ENCODE measurements around the gene STRADB. TPM values are rescaled to one million over a fixed set of nuclear protein-coding genes. Genes with fewer than 3 reads are reported as not detected.

STRADB gene
- total and polyA plus RNA-seq, 2 experiments from 2014 or later: 35.9 to 37.1 TPM

DNA sequence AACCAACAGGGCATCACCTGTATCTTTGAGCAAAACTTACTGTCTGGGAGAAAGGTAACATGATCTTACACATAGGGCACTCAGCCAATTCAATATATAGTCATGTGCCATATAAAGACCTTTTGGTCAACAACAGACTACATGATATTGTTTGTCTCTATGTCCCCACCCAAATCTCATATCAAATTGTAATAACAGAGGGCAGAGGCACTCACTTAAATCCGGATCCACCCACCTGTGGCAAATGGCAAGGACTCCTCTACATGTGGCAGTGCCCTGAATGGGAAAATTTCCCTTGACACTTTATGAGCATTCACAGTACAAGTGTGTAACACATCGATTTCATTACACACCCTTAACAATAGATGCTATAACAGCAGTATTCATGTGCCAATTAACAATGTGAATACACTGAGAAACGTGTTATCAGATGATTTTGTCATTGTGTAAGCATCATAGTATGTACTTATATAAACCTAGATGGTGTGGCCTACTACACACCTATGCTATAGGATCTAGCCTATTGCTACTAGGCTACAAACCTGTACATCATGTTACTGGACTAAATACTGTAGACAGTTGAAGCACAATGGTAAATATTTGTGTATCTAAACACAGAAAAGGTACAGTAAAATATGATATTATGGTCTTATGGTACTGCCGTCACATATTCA is 64.2 kb downstream of the STRADB start:
- H3K4me2 ChIP-seq: no peak overlapping the region
- H4K20me1 ChIP-seq (replicated peaks; ENCODE audit: insufficient read depth): no peaks in the 10 kb centered on the region
- H3K36me3 ChIP-seq (ENCODE audit: insufficient read depth): no peaks in the 10 kb centered on the region
- H3F3A ChIP-seq (replicated peaks; ENCODE audit: low read depth): no peaks in the 10 kb centered on the region
- no peaks in the 10 kb centered on the region; the same call in 2 of the 3 replicates for H3K9me3 Mint-ChIP-seq
- H3K9me2 ChIP-seq (ENCODE audit: insufficient read depth): no peaks in the 10 kb centered on the region; the same call in 1 of the 2 replicates
- no peak overlapping the region for H3K27ac Mint-ChIP-seq
- ATAC-seq (no peak), DNase-seq (ENCODE audit: low spot score) (no peak)
- no peak overlapping the region for H3K4me3 ChIP-seq
- H3K27me3 Mint-ChIP-seq (ENCODE audit: insufficient read depth, low read depth, poor library complexity): peaks cover 2% of the 10 kb centered on the region
- no peak overlapping the region for H3K4me3 Mint-ChIP-seq
- H3K79me2 ChIP-seq (replicated peaks; ENCODE audit: insufficient read depth): no peaks in the 10 kb centered on the region
- no peak overlapping the region for H3K27ac ChIP-seq (ENCODE audit: low read depth)
- H3K4me1 ChIP-seq (ENCODE audit: insufficient read depth): no peaks in the 10 kb centered on the region
- no peaks in the 10 kb centered on the region for H3K27me3 ChIP-seq (ENCODE audit: insufficient read depth)
- H3K4me1 Mint-ChIP-seq: no peaks in the 10 kb centered on the region
- TF ChIP-seq POLR2AphosphoS5 (IDR thresholded peaks at IDR 0.05; ENCODE audit: low read depth) (no peak), NANOG (IDR thresholded peaks at IDR 0.05; ENCODE audit: borderline replicate concordance) (no peak), ZNF331 (CRISPR knock-in tag; IDR thresholded peaks at IDR 0.05; ENCODE audit: low read depth) (no peak), ZNF114 (CRISPR knock-in tag; IDR thresholded peaks at IDR 0.05) (no peak)
- TF ChIP-seq, protein P1, sequence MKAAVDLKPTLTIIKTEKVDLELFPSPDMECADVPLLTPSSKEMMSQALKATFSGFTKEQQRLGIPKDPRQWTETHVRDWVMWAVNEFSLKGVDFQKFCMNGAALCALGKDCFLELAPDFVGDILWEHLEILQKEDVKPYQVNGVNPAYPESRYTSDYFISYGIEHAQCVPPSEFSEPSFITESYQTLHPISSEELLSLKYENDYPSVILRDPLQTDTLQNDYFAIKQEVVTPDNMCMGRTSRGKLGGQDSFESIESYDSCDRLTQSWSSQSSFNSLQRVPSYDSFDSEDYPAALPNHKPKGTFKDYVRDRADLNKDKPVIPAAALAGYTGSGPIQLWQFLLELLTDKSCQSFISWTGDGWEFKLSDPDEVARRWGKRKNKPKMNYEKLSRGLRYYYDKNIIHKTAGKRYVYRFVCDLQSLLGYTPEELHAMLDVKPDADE (IDR thresholded peaks at IDR 0.05): no peak
- TF ChIP-seq, protein P2, sequence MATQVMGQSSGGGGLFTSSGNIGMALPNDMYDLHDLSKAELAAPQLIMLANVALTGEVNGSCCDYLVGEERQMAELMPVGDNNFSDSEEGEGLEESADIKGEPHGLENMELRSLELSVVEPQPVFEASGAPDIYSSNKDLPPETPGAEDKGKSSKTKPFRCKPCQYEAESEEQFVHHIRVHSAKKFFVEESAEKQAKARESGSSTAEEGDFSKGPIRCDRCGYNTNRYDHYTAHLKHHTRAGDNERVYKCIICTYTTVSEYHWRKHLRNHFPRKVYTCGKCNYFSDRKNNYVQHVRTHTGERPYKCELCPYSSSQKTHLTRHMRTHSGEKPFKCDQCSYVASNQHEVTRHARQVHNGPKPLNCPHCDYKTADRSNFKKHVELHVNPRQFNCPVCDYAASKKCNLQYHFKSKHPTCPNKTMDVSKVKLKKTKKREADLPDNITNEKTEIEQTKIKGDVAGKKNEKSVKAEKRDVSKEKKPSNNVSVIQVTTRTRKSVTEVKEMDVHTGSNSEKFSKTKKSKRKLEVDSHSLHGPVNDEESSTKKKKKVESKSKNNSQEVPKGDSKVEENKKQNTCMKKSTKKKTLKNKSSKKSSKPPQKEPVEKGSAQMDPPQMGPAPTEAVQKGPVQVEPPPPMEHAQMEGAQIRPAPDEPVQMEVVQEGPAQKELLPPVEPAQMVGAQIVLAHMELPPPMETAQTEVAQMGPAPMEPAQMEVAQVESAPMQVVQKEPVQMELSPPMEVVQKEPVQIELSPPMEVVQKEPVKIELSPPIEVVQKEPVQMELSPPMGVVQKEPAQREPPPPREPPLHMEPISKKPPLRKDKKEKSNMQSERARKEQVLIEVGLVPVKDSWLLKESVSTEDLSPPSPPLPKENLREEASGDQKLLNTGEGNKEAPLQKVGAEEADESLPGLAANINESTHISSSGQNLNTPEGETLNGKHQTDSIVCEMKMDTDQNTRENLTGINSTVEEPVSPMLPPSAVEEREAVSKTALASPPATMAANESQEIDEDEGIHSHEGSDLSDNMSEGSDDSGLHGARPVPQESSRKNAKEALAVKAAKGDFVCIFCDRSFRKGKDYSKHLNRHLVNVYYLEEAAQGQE (IDR thresholded peaks at IDR 0.05; ENCODE audit: unreplicated experiment): no peak
- TF ChIP-seq, protein P3, sequence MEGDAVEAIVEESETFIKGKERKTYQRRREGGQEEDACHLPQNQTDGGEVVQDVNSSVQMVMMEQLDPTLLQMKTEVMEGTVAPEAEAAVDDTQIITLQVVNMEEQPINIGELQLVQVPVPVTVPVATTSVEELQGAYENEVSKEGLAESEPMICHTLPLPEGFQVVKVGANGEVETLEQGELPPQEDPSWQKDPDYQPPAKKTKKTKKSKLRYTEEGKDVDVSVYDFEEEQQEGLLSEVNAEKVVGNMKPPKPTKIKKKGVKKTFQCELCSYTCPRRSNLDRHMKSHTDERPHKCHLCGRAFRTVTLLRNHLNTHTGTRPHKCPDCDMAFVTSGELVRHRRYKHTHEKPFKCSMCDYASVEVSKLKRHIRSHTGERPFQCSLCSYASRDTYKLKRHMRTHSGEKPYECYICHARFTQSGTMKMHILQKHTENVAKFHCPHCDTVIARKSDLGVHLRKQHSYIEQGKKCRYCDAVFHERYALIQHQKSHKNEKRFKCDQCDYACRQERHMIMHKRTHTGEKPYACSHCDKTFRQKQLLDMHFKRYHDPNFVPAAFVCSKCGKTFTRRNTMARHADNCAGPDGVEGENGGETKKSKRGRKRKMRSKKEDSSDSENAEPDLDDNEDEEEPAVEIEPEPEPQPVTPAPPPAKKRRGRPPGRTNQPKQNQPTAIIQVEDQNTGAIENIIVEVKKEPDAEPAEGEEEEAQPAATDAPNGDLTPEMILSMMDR (conservative IDR thresholded peaks at IDR 0.05; ENCODE audit: low read depth in 2 of 2): no peak
- no peak overlapping the region for H2AFZ ChIP-seq
- H3K36me3 Mint-ChIP-seq (ENCODE audit: low read depth): no peaks in the 10 kb centered on the region

DNA sequence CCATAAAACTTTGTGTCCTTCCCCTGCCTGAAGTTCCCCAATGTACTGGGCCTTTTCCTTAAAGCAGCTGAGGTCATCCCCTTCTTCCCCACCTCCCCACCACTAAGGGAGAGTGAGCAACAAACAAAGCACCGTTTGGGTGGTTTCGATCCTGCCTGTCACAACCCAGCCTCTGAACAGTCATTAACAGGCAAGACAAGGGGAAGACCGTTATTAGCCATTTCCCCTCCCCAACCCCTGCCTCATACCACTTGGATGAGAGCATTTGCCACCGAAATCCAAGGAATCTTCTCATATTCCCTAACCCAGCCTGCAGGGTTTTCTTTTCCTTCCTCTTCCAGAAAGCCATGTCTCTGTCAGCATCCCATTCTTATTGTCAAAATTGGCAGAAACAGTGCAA is 65.6 kb downstream of the STRADB start:
- no peak overlapping the region for H3K4me3 Mint-ChIP-seq
- H3K36me3 Mint-ChIP-seq (ENCODE audit: low read depth): no peaks in the 10 kb centered on the region

More for the DNA sequence above, 65.6 kb downstream of the STRADB start:
- Histone ChIP-seq H3K4me2 (no peak overlapping the region), H3K4me1 (ENCODE audit: insufficient read depth) (no peaks in the 10 kb centered on the region), H3K27ac (ENCODE audit: low read depth) (no peak overlapping the region), H2AFZ (no peak overlapping the region), H3K9me2 (ENCODE audit: insufficient read depth) (no peaks in the 10 kb centered on the region; the same call in none of the 2 replicates), H3K4me3 (no peak overlapping the region), H3F3A (replicated peaks; ENCODE audit: low read depth) (no peaks in the 10 kb centered on the region), H4K20me1 (replicated peaks; ENCODE audit: insufficient read depth) (no peaks in the 10 kb centered on the region), H3K36me3 (ENCODE audit: insufficient read depth) (no peaks in the 10 kb centered on the region), H3K79me2 (replicated peaks; ENCODE audit: insufficient read depth) (no peaks in the 10 kb centered on the region), H3K27me3 (ENCODE audit: insufficient read depth) (no peaks in the 10 kb centered on the region)
- Mint-ChIP-seq H3K9me3 (no peaks in the 10 kb centered on the region; the same call in 1 of the 3 replicates), H3K27me3 (ENCODE audit: insufficient read depth, low read depth, poor library complexity) (peaks cover 4% of the 10 kb centered on the region), H3K4me1 (no peaks in the 10 kb centered on the region), H3K27ac (no peak overlapping the region)
- TF ChIP-seq, protein P3 (conservative IDR thresholded peaks at IDR 0.05; ENCODE audit: low read depth in 2 of 2): no peak
- DNase-seq (ENCODE audit: low spot score) (no peak), ATAC-seq (no peak; the same call in 2 of the 3 replicates)
